H1 (cell line): Measurements from ENCODE around the gene PAF1.

Experiments used
- CTCF ChIP-seq, 3 experiments: IDR thresholded peaks; 1 replicate in 2 of 3; 2 replicates in 1 of 3; pipeline versions ENCODE4 v1.5.1 to v1.6.1; 2011; ENCODE audit warnings: low read length in 3 of 3, mild to moderate bottlenecking in 3 of 3, inconsistent platforms in 2 of 3, low read depth in 1 of 3, moderate library complexity in 1 of 3; ENCODE audit not compliant: insufficient read depth in 1 of 3; ENCODE audit errors: control extremely low read depth in 1 of 3
- KDM1A ChIP-seq: fragments of 200-600, 300-600 bp; sonication (generic); IDR thresholded peaks from 2 replicates; pipeline ENCODE4 v1.7.1; 2016; ENCODE audit warnings: mild to moderate bottlenecking, low read length, borderline replicate concordance
- MAFK ChIP-seq: IDR thresholded peaks from 2 replicates; pipeline ENCODE4 v1.6.1; 2012; ENCODE audit warnings: low read depth, mild to moderate bottlenecking, improper control_type of control experiment, low read length
- MAX ChIP-seq: IDR thresholded peaks from 2 replicates; pipeline ENCODE4 v1.6.1; 2012; ENCODE audit warnings: inconsistent platforms
- POLR2A ChIP-seq, 2 experiments: IDR thresholded peaks; 1 replicate in 1 of 2; 2 replicates in 1 of 2; pipeline ENCODE4 v1.6.1; 2011; ENCODE audit warnings: low read depth in 2 of 2, low read length in 2 of 2, mild to moderate bottlenecking in 2 of 2; ENCODE audit errors: control extremely low read depth in 1 of 2
- POLR2AphosphoS5 ChIP-seq: IDR thresholded peaks from 2 replicates; pipeline ENCODE4 v1.6.1; 2011; ENCODE audit warnings: low read depth, low read length
- SP1 ChIP-seq: IDR thresholded peaks from 2 replicates; pipeline ENCODE4 v1.6.1; 2011; ENCODE audit warnings: low read depth, low read length
- TAF1 ChIP-seq: IDR thresholded peaks from 2 replicates; pipeline ENCODE4 v1.6.1; 2011; ENCODE audit warnings: mild to moderate bottlenecking, low read depth, low read length
- TCF12 ChIP-seq: IDR thresholded peaks from 2 replicates; pipeline ENCODE4 v1.6.1; 2011; ENCODE audit warnings: low read depth, mild to moderate bottlenecking, low read length

DNA sequence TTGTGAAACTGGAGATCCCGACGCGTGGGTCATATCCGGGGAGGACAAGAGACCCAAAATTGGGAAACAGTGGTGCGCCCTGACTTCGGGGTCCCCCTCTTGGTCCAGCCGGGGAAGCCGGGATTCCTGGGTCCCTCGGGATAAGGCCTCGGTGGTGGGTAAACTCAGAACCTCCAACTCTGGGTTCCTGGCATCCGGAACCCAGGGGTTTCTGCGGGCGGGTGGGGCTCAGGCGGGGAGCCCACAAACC is 16.4 kb upstream of the PAF1 start:
- TF ChIP-seq POLR2AphosphoS5 (no peak), KDM1A (no peak), CTCF (IDR thresholded peaks at IDR 0.05; ENCODE audit: control extremely low read depth in 1 of 3, insufficient read depth in 1 of 3, low read depth in 1 of 3, low read length in 3 of 3) (no peak), MAX (no peak), TAF1 (no peak), SP1 (no peak), TCF12 (no peak), POLR2A (IDR thresholded peaks at IDR 0.05; ENCODE audit: control extremely low read depth in 1 of 2, low read depth in 2 of 2, low read length in 2 of 2) (no peak), MAFK (no peak)
